ENCODE measurements around the gene CRYGC.

The CRYGC gene

GRCh38 chr2:208153156-208153555 is 23.5 kb upstream of the CRYGC start:
- H3F3A ChIP-seq (ENCODE audit: control insufficient read depth, insufficient read depth): no peaks in the 10 kb centered on the region
- no peak overlapping the region for H3K4me2 ChIP-seq (ENCODE audit: low read length)
- H3K27me3 ChIP-seq (ENCODE audit: control insufficient read depth, low read length): no peaks in the 10 kb centered on the region
- no peaks in the 10 kb centered on the region for H3K36me3 ChIP-seq (ENCODE audit: control insufficient read depth, low read length)
- no peaks in the 10 kb centered on the region for H4K20me1 ChIP-seq (ENCODE audit: control insufficient read depth, insufficient read depth, low read depth, low read length)
- H3K79me2 ChIP-seq (ENCODE audit: control insufficient read depth, low read length): no peaks in the 10 kb centered on the region
- no peak overlapping the region for H3K27ac ChIP-seq (ENCODE audit: low read depth, low read length)
- no peak overlapping the region for H3K4me3 ChIP-seq (ENCODE audit: low read length)
- no peaks in the 10 kb centered on the region for H3K9me2 ChIP-seq (replicated peaks; ENCODE audit: control insufficient read depth, low read length)
- no peaks in the 10 kb centered on the region for H3K4me1 ChIP-seq (ENCODE audit: control insufficient read depth, low read length)
- no peak for TF ChIP-seq CTCF (IDR thresholded peaks at IDR 0.05; ENCODE audit: low read depth, low read length, poor library complexity, severe bottlenecking)
- TF ChIP-seq EZH2phosphoT487 (IDR thresholded peaks at IDR 0.05; ENCODE audit: borderline replicate concordance, low read length): no peak
- H3K9me3 ChIP-seq (ENCODE audit: control insufficient read depth, insufficient read depth, low read length): no peaks in the 10 kb centered on the region; the same call in 1 of the 2 replicates

- Histone ChIP-seq H3K9me3 (ENCODE audit: control insufficient read depth, insufficient read depth, low read length) (no peaks in the 10 kb centered on the region; the same call in 1 of the 2 replicates), H4K20me1 (ENCODE audit: control insufficient read depth, insufficient read depth, low read depth, low read length) (no peaks in the 10 kb centered on the region; the same call in 1 of the 2 replicates), H3K9me2 (replicated peaks; ENCODE audit: control insufficient read depth, low read length) (no peaks in the 10 kb centered on the region), H3K79me2 (ENCODE audit: control insufficient read depth, low read length) (no peaks in the 10 kb centered on the region), H3F3A (ENCODE audit: control insufficient read depth, insufficient read depth) (no peaks in the 10 kb centered on the region), H3K4me3 (ENCODE audit: low read length) (no peak overlapping the region), H3K4me1 (ENCODE audit: control insufficient read depth, low read length) (no peaks in the 10 kb centered on the region), H3K27me3 (ENCODE audit: control insufficient read depth, low read length) (no peaks in the 10 kb centered on the region), H3K36me3 (ENCODE audit: control insufficient read depth, low read length) (no peaks in the 10 kb centered on the region), H3K4me2 (ENCODE audit: low read length) (no peak overlapping the region), H3K27ac (ENCODE audit: low read depth, low read length) (no peak overlapping the region)
- TF ChIP-seq CTCF (IDR thresholded peaks at IDR 0.05; ENCODE audit: low read depth, low read length, poor library complexity, severe bottlenecking): no peak
These were observed 21.3 kb upstream of the CRYGC start for GRCh38 chr2:208150956-208151355.

GRCh38 chr2:208150094-208150493 is 20.5 kb upstream of the CRYGC start:
- Histone ChIP-seq H3K27me3 (ENCODE audit: control insufficient read depth, low read length) (no peaks in the 10 kb centered on the region), H3K4me3 (ENCODE audit: low read length) (no peak overlapping the region), H3K27ac (ENCODE audit: low read depth, low read length) (no peak overlapping the region), H3F3A (ENCODE audit: control insufficient read depth, insufficient read depth) (no peaks in the 10 kb centered on the region), H3K4me1 (ENCODE audit: control insufficient read depth, low read length) (no peaks in the 10 kb centered on the region), H3K36me3 (ENCODE audit: control insufficient read depth, low read length) (no peaks in the 10 kb centered on the region), H3K4me2 (ENCODE audit: low read length) (no peak overlapping the region), H3K9me2 (replicated peaks; ENCODE audit: control insufficient read depth, low read length) (no peaks in the 10 kb centered on the region), H3K9me3 (ENCODE audit: control insufficient read depth, insufficient read depth, low read length) (no peaks in the 10 kb centered on the region; the same call in 1 of the 2 replicates), H4K20me1 (ENCODE audit: control insufficient read depth, insufficient read depth, low read depth, low read length) (no peaks in the 10 kb centered on the region; the same call in 1 of the 2 replicates), H3K79me2 (ENCODE audit: control insufficient read depth, low read length) (no peaks in the 10 kb centered on the region)
- no peak for TF ChIP-seq EZH2phosphoT487 (IDR thresholded peaks at IDR 0.05; ENCODE audit: borderline replicate concordance, low read length)
- no peak for TF ChIP-seq CTCF (IDR thresholded peaks at IDR 0.05; ENCODE audit: low read depth, low read length, poor library complexity, severe bottlenecking)
